CD4-positive, alpha-beta memory T cell (primary cell): ENCODE data around the gene SORL1. TPM values are rescaled to one million over a fixed set of nuclear protein-coding genes. Genes with fewer than 3 reads are reported as not detected.
"Not testable (repeated sequence)": the region's sequence is repeated elsewhere in the genome, so short reads cannot be mapped to it uniquely, and the experiment has no call there.

Source experiments
- CTCF ChIA-PET: fragments of 350-600 bp; sonication (Branson Sonifier 250); formaldehyde crosslinking; loops from one replicate; lab custom pipeline; 2021; ENCODE audit warnings: inconsistent platforms; ENCODE audit not compliant: partially characterized antibody; lab: Charles Lee
- POLR2A ChIA-PET: fragments of 350-600 bp; sonication (Branson Sonifier 250); formaldehyde crosslinking; loops from one replicate; lab custom pipeline; 2021; ENCODE audit not compliant: partially characterized antibody; lab: Charles Lee
- DNase-seq, 5 donors: peaks; one replicate each; pipeline versions ENCODE4 v3.0.0 to v3.0.0-alpha.2; 2020 to 2022; ENCODE audit warnings: mixed read lengths in 1 of 5
- H3K27ac ChIP-seq: one replicate; pipeline ENCODE4 v1.7.0; 2013; ENCODE audit warnings: low read depth, low read length
- H3K27me3 ChIP-seq: 2 replicates; pipeline ENCODE4 v1.7.0; 2013; ENCODE audit warnings: mild to moderate bottlenecking, low read length, moderate library complexity; ENCODE audit not compliant: insufficient read depth
- H3K36me3 ChIP-seq: 2 replicates; pipeline ENCODE4 v1.7.0; 2013; ENCODE audit warnings: mild to moderate bottlenecking, low read length, moderate library complexity; ENCODE audit not compliant: insufficient read depth
- H3K4me1 ChIP-seq: 2 replicates; pipeline ENCODE4 v1.7.0; 2013; ENCODE audit warnings: mild to moderate bottlenecking, low read length, moderate library complexity; ENCODE audit not compliant: insufficient read depth
- H3K4me3 ChIP-seq, 2 donors: one replicate each; pipeline ENCODE4 v1.7.0; 2013; ENCODE audit warnings: low read length in 2 of 2, mild to moderate bottlenecking in 1 of 2
- H3K9me3 ChIP-seq, 2 donors: one replicate each; pipeline ENCODE4 v1.7.0; 2013; ENCODE audit warnings: low read length in 2 of 2, control low read depth in 1 of 2; ENCODE audit not compliant: control insufficient read depth in 1 of 2
- H3K27ac Mint-ChIP-seq, 7 donors: one replicate each; pipeline ENCODE4 v1.8.0; 2020 to 2021; ENCODE audit warnings: mixed read lengths in 7 of 7, mild to moderate bottlenecking in 6 of 7, inconsistent platforms in 3 of 7, moderate library complexity in 3 of 7
- H3K27me3 Mint-ChIP-seq, 2 donors: one replicate each; pipeline ENCODE4 v1.8.0; 2020 to 2021; ENCODE audit warnings: mixed read lengths in 2 of 2
- H3K36me3 Mint-ChIP-seq, 2 donors: one replicate each; pipeline ENCODE4 v1.8.0; 2020 to 2021; ENCODE audit warnings: mixed read lengths in 2 of 2, inconsistent platforms in 1 of 2, mild to moderate bottlenecking in 1 of 2
- H3K4me1 Mint-ChIP-seq, 4 donors: one replicate each; pipeline ENCODE4 v1.8.0; 2020 to 2021; ENCODE audit warnings: mixed read lengths in 4 of 4, mild to moderate bottlenecking in 1 of 4
- H3K4me3 Mint-ChIP-seq, 8 donors: one replicate each; pipeline ENCODE4 v1.8.0; 2020 to 2021; ENCODE audit warnings: mixed read lengths in 8 of 8, mild to moderate bottlenecking in 7 of 8, moderate library complexity in 6 of 8, inconsistent platforms in 3 of 8
- H3K9me3 Mint-ChIP-seq, 8 donors: one replicate each; pipeline ENCODE4 v1.8.0; 2020 to 2021; ENCODE audit warnings: mixed read lengths in 8 of 8, mild to moderate bottlenecking in 5 of 8, inconsistent platforms in 3 of 8, moderate library complexity in 1 of 8
- intact Hi-C: fragments of 100-400 bp; cut with micrococcal nuclease; formaldehyde crosslinking; loops from one replicate; pipeline ENCODE4 v1.15.1; 2023
- polyA plus RNA-seq, 2 donors: library from polyadenylated mRNA; unstranded; fragments of 300-500 nt; fragmentation: Illumina TruSeq; gene quantifications; one replicate each; pipeline ENCODE4 v1.2.3, GENCODE V29; 2021
- total RNA-seq, 2 experiments: library from RNA; stranded (reverse); gene quantifications; one replicate each; pipeline ENCODE4 v1.2.3, GENCODE V29; 2021

SORL1 gene
- total and polyA plus RNA-seq, 4 experiments from 2014 or later = 159 to 660 (median 446) TPM

DNA sequence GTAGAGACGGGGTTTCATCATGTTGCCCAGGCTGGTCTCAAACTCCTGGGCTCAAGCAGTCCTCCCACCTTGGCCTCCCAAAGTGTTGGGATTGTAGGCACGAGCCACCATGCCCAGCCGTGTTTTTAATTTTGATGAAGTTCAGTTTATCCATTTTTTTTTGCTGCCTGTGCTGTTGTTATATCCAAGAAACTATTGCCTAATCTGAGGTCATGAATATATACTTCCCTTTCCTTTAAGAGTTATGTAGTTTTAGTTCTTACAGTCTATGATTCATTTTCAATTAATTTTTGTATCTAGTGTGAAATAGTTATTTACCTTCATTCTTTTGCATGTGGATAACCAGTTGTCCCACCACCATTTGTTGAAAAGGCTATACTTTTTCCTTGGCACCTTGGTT lies 50.9 kb downstream of the SORL1 start:
- no peaks in the 10 kb centered on the region for H3K27me3 Mint-ChIP-seq
- no peak for DNase-seq
- peaks cover 5 to 28% (median 12%) of the 10 kb centered on the region in 8 donors for H3K9me3 Mint-ChIP-seq
- ChIA-PET CTCF (no interaction called here), POLR2A (no interaction called here)
- H3K4me3 Mint-ChIP-seq = no peak overlapping the region
- Histone ChIP-seq H3K36me3 (peaks cover 21% of the 10 kb centered on the region), H3K4me3 (no peak overlapping the region), H3K27me3 (no peaks in the 10 kb centered on the region), H3K9me3 (no peaks in the 10 kb centered on the region), H3K4me1 (peaks cover 5% of the 10 kb centered on the region), H3K27ac (no peak overlapping the region)
- intact Hi-C loops = no loop called here
- H3K27ac Mint-ChIP-seq = peak overlapping the region in 2 of 7 donors; percentile 8 to 61
- peaks cover 86 to 87% of the 10 kb centered on the region in 2 donors for H3K36me3 Mint-ChIP-seq
- H3K4me1 Mint-ChIP-seq = peaks cover 24 to 70% (median 43%) of the 10 kb centered on the region in 4 donors

DNA sequence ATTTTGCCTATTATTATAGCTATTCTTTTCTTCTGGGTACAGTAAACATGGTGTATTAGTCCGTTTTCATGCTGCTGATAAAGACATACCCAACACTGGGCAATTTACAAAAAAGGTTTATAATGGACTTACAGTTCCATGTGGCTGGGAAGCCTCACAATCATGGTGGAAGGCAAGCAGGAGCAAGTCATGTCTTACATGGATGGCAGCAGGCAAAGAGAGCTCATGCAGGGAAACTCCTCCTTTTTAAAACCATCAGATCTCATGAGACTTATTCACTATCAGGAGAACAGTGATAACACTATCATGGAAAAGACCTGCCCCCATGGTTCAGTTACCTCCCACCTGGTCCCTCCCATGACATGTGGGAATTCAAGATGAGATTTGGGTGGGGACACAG lies 54.1 kb downstream of the SORL1 start:
- H3K4me3 Mint-ChIP-seq = peak overlapping the region in 2 of 8 donors; percentile 40 to 54

DNA sequence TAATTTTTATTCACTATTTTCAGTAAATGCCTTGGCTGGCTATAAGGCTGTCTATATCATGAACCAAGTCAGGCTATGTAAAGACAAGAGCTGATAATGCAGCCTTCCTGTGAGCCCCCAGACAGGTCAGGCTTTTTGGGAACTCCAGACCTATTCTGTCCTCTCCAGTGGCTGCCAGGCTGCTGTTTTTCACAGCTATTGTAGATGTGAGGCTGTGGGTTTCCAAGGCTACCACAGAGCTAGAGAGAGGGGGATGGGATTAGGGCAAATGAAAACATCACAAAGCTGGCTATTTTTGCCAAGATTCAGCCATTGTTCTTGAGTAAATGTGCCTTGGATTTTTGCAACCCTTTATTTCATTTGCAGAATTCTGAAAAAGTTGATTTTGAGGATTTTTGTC lies 56.3 kb downstream of the SORL1 start:
- Histone ChIP-seq H3K27me3 (no peaks in the 10 kb centered on the region), H3K27ac (no peak overlapping the region), H3K9me3 (no peaks in the 10 kb centered on the region), H3K36me3 (peaks cover 30% of the 10 kb centered on the region), H3K4me1 (peaks cover 24% of the 10 kb centered on the region), H3K4me3 (no peak overlapping the region)
- intact Hi-C loops = loop anchor here (2.0 kb wide), 1 partner anchor 14 kb away; no protein-coding TSS in a partner anchor
- Mint-ChIP-seq H3K4me1 (peaks cover 19 to 82% (median 53%) of the 10 kb centered on the region in 4 donors), H3K36me3 (peaks cover 81 to 86% of the 10 kb centered on the region in 2 donors), H3K27ac (peak overlapping the region in 4 of 7 donors; percentile 17 to 72 (median 61)), H3K27me3 (no peaks in the 10 kb centered on the region), H3K9me3 (peaks cover 4 to 28% (median 11%) of the 10 kb centered on the region in 8 donors), H3K4me3 (peak overlapping the region in 2 of 8 donors; percentile 8 to 27)
- ChIA-PET POLR2A (interaction anchor here (0.8 to 1.9 kb wide), 7 partner anchors 13 to 57 kb away, joined by 3 to 6 read pairs (median 4); partner anchors contain the start of gene SORL1), CTCF (interaction anchor here (1.0 to 2.2 kb wide), 6 partner anchors 33 to 189 kb away, joined by 3 to 7 read pairs (median 4); partner anchors contain the start of gene SORL1-AS1)
- no peak for DNase-seq

More for the DNA sequence above, 54.1 kb downstream of the SORL1 start:
- Histone ChIP-seq H3K36me3 (peaks cover 24% of the 10 kb centered on the region), H3K4me1 (peaks cover 24% of the 10 kb centered on the region)
- POLR2A ChIA-PET, H3K27me3 ChIP-seq, intact Hi-C loops, CTCF ChIA-PET, H3K27me3 Mint-ChIP-seq, H3K27ac ChIP-seq, H3K4me3 ChIP-seq, DNase-seq, H3K9me3 ChIP-seq: not testable (repeated sequence)
- Mint-ChIP-seq H3K4me1 (peaks cover 20 to 70% (median 48%) of the 10 kb centered on the region in 4 donors), H3K36me3 (peaks cover 78 to 82% of the 10 kb centered on the region in 2 donors), H3K27ac (peak overlapping the region in 5 of 7 donors; percentile 22 to 70 (median 61)), H3K9me3 (peaks cover 5 to 28% (median 12%) of the 10 kb centered on the region in 8 donors)

DNA sequence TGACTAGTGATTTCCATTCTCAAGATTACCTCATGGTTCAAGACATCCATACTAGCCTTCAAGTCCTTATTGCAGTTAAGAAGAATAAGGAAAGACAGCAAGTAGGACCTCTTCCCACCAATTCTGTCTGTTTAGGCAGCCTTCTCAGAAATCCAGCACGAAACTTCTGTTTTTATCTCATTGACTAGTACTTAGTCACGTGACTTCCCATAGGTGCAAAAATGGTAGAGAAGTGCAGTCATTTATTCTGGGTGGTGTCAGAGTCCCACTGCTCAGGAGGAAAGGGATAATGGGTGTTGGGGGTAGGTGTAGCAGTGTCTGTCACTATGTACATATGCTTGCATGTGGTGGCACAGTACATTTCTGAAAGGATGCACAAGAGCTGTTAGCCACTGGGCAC lies 58.3 kb downstream of the SORL1 start:
- Histone ChIP-seq H3K27ac (no peak overlapping the region), H3K4me1 (peaks cover 24% of the 10 kb centered on the region), H3K9me3 (no peaks in the 10 kb centered on the region), H3K4me3 (no peak overlapping the region), H3K27me3 (no peaks in the 10 kb centered on the region), H3K36me3 (peaks cover 50% of the 10 kb centered on the region)
- H3K4me1 Mint-ChIP-seq = peaks cover 14 to 89% (median 58%) of the 10 kb centered on the region in 4 donors
- peaks cover 4 to 17% (median 10%) of the 10 kb centered on the region in 8 donors for H3K9me3 Mint-ChIP-seq
- CTCF ChIA-PET = no interaction called here
- intact Hi-C loops = no loop called here
- peak overlapping the region in 5 of 7 donors; percentile 37 to 65 (median 56) for H3K27ac Mint-ChIP-seq
- POLR2A ChIA-PET = no interaction called here
- peak overlapping the region in 1 of 8 donors; percentile 15 for H3K4me3 Mint-ChIP-seq
- no peak for DNase-seq
- no peaks in the 10 kb centered on the region for H3K27me3 Mint-ChIP-seq
- peaks cover 82 to 90% of the 10 kb centered on the region in 2 donors for H3K36me3 Mint-ChIP-seq

DNA sequence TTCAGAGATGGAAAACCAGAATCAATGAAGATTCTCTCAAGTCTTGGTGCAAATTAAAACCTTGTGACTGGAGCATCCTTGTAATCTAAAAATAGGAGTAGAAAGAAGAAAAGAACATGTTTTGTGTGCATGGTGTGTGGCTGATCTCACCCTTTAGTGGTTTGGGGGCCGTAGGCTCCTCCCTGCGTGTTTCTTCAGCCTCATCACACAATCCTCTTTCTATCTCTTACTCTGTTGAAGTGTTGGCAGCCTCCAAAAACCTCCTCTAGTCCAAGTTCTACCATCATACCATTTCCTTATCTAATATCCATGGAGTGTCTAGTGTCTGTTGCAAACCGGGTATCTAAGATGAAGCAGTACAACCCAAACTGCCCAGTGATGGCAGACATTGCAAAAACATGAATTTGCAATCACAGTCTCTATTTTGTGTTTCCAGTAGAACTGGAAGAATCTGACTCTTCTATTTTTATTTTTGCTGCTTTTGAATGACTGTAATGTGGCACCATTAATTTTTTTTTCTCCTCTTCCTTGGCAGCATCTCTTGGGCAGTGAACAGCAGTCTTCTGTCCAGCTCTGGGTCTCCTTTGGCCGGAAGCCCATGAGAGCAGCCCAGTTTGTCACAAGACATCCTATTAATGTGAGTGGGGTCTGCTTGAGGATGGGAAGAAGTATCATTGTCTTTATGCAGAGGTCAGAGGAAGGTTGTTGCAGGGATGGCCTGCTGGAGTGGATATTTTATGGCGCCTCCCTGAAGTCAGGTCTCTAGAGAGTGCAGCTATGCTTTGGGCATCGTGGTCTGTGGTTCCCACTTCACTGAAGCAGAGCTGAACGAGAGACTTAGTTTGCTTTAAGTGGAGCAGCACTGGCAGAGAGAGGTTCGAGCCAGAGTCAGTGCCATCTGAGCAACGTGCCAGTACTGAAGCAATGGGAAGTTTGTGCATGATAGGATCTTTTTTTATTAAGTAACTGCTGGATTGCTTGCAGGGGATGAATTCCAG lies 60.7 kb downstream of the SORL1 start:
- POLR2A ChIA-PET = interaction anchor here (1.7 kb wide), 1 partner anchor 18 kb away, joined by 4 read pairs; no protein-coding TSS in a partner anchor
- no peak for DNase-seq

DNA sequence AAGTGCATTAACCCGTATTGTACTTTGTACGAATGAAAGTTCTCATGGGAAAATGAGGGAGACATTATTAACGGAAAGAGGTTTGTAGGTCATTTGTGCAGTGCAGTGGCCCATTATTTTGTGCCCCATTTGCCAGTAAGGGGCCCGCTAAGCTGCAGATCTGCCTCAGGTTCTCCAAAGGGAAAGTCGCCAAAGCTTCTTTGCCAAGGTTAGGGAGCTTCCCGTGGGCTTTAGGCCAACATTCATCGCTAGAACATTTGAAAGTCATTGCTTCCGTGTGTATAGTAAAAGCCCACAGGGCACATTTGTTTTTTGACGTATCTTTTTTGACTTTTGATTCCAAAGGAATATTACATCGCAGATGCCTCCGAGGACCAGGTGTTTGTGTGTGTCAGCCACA lies 61.7 kb downstream of the SORL1 start:
- CTCF ChIA-PET = interaction anchor here (1.5 kb wide), 1 partner anchor 78 kb away, joined by 3 read pairs; no protein-coding TSS in a partner anchor

More for the DNA sequence above, 60.7 kb downstream of the SORL1 start:
- H3K27me3 ChIP-seq = no peaks in the 10 kb centered on the region
- Mint-ChIP-seq H3K9me3 (peaks cover 0 to 1% (median 0%) of the 10 kb centered on the region in 8 donors), H3K27ac (peak overlapping the region; percentile 17 to 84 (median 59)), H3K4me1 (peaks cover 15 to 84% (median 56%) of the 10 kb centered on the region in 4 donors), H3K4me3 (no peak overlapping the region), H3K36me3 (peaks cover 80 to 87% of the 10 kb centered on the region in 2 donors), H3K27me3 (no peaks in the 10 kb centered on the region)
- H3K9me3 ChIP-seq = no peaks in the 10 kb centered on the region
- peaks cover 22% of the 10 kb centered on the region for H3K4me1 ChIP-seq
- H3K36me3 ChIP-seq = peaks cover 65% of the 10 kb centered on the region
- no peak overlapping the region for H3K27ac ChIP-seq
- H3K4me3 ChIP-seq = no peak overlapping the region
- CTCF ChIA-PET = interaction anchor here (0.6 to 1.5 kb wide), 3 partner anchors 52 to 87 kb away, joined by 3 to 5 read pairs (median 4); no protein-coding TSS in a partner anchor
- intact Hi-C loops = no loop called here

More for the DNA sequence above, 61.7 kb downstream of the SORL1 start:
- Mint-ChIP-seq H3K27ac (peak overlapping the region in 3 of 7 donors; percentile 56 to 59 (median 59)), H3K4me1 (peaks cover 16 to 83% (median 53%) of the 10 kb centered on the region in 4 donors), H3K36me3 (peaks cover 82 to 88% of the 10 kb centered on the region in 2 donors), H3K4me3 (no peak overlapping the region), H3K27me3 (no peaks in the 10 kb centered on the region), H3K9me3 (no peaks in the 10 kb centered on the region)
- H3K9me3 ChIP-seq = no peaks in the 10 kb centered on the region
- no peaks in the 10 kb centered on the region for H3K27me3 ChIP-seq
- H3K4me1 ChIP-seq = peaks cover 11% of the 10 kb centered on the region
- POLR2A ChIA-PET = interaction anchor here (1.6 to 1.7 kb wide), 2 partner anchors 19 to 41 kb away, joined by 3 to 4 read pairs; no protein-coding TSS in a partner anchor
- DNase-seq = no peak
- H3K27ac ChIP-seq = no peak overlapping the region
- intact Hi-C loops = no loop called here
- H3K36me3 ChIP-seq = peaks cover 67% of the 10 kb centered on the region
- H3K4me3 ChIP-seq = no peak overlapping the region
